ENCODE results near the gene TIMP2. TPM values are rescaled to one million over a fixed set of nuclear protein-coding genes. Genes with fewer than 3 reads are reported as not detected.
A peak's percentile ranks its signal among the peaks of the same experiment; 100 is the strongest.

The TIMP2 gene
- total RNA-seq, 1 experiment from 2014 or later = 62.4 TPM

DNA sequence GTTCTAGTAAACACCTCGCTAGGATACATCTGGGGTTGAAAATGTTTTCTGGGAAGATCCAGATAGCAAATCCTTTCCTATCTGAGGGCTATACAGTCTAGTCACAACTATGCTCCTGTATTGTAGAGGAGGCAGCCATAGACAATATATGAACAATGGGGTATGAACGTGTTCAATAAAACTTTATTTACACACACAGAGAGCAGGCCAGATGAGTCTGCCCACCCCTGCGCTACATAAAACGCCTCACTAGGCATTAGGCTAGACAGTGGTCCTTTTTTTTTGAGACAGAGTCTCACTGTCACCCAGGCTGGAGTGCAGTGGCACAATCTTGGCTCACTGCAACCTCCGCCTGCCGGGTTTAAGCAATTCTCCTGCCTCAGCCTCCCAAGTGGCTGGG is 95.7 kb downstream of the TIMP2 start:
- Histone ChIP-seq H3K27me3 (ENCODE audit: control insufficient read depth, insufficient read depth, low read length) (no peaks in the 10 kb centered on the region), H3K9me3 (ENCODE audit: control insufficient read depth, insufficient read depth, low read depth, low read length) (no peaks in the 10 kb centered on the region), H3K36me3 (ENCODE audit: control insufficient read depth, insufficient read depth, low read length) (peaks cover 22% of the 10 kb centered on the region), H3K4me3 (ENCODE audit: low read depth in 2 of 2, low read length in 2 of 2) (no peak overlapping the region), H3K27ac (ENCODE audit: low read length) (no peak overlapping the region), H3K4me1 (ENCODE audit: control insufficient read depth, insufficient read depth, low read length) (no peaks in the 10 kb centered on the region)
- TF ChIP-seq POLR2AphosphoS5 (IDR thresholded peaks at IDR 0.05; ENCODE audit: low read depth, low read length) (no peak), TCF7L2 (IDR thresholded peaks at IDR 0.05; ENCODE audit: low read depth, low read length) (no peak), SIN3A (IDR thresholded peaks at IDR 0.05; ENCODE audit: borderline replicate concordance, insufficient read depth, low read depth, low read length) (no peak), REST (IDR thresholded peaks at IDR 0.05; ENCODE audit: insufficient read depth in 1 of 2, low read depth in 2 of 2, low read length in 1 of 2) (no peak)
- TF ChIP-seq, protein P1, sequence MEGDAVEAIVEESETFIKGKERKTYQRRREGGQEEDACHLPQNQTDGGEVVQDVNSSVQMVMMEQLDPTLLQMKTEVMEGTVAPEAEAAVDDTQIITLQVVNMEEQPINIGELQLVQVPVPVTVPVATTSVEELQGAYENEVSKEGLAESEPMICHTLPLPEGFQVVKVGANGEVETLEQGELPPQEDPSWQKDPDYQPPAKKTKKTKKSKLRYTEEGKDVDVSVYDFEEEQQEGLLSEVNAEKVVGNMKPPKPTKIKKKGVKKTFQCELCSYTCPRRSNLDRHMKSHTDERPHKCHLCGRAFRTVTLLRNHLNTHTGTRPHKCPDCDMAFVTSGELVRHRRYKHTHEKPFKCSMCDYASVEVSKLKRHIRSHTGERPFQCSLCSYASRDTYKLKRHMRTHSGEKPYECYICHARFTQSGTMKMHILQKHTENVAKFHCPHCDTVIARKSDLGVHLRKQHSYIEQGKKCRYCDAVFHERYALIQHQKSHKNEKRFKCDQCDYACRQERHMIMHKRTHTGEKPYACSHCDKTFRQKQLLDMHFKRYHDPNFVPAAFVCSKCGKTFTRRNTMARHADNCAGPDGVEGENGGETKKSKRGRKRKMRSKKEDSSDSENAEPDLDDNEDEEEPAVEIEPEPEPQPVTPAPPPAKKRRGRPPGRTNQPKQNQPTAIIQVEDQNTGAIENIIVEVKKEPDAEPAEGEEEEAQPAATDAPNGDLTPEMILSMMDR (IDR thresholded peaks at IDR 0.05) = no peak
- POLR2A ChIA-PET = no interaction called here
- in situ Hi-C loops (cut with HindIII; ENCODE audit: low pct_unique_long_range_greater_than_20kb, low sequenced_read_pairs) (loop anchor here (25.0 kb wide), 1 partner anchor 342 kb away; no protein-coding TSS in a partner anchor), intact Hi-C loops (cut with micrococcal nuclease; ENCODE audit: unreplicated experiment) (no loop called here)
- CTCF ChIA-PET = interaction anchor here (0.6 kb wide), 1 partner anchor 37 kb away, joined by 9 read pairs; no protein-coding TSS in a partner anchor
- DNase-seq (ENCODE audit: low read depth, low spot score) (no peak), ATAC-seq (no peak)
- no TSS peak for BruUV-seq (replicated peaks)

GRCh38 chr17:78828470-78829185 is 96.6 kb downstream of the TIMP2 start:
- H3K4me1 ChIP-seq (ENCODE audit: control insufficient read depth, insufficient read depth, low read length) = no peaks in the 10 kb centered on the region
- no peak overlapping the region for H3K27ac ChIP-seq (ENCODE audit: low read length)
- DNase-seq (ENCODE audit: low read depth, low spot score) (no peak), ATAC-seq (peak; percentile 64; the same call in 1 of the 2 replicates)
- in situ Hi-C loops (cut with HindIII; ENCODE audit: low pct_unique_long_range_greater_than_20kb, low sequenced_read_pairs) = loop anchor here (25.0 kb wide), 1 partner anchor 341 kb away; no protein-coding TSS in a partner anchor
- H3K9me3 ChIP-seq (ENCODE audit: control insufficient read depth, insufficient read depth, low read depth, low read length) = no peaks in the 10 kb centered on the region
- H3K36me3 ChIP-seq (ENCODE audit: control insufficient read depth, insufficient read depth, low read length) = peaks cover 23% of the 10 kb centered on the region
- no peak for TF ChIP-seq SIN3A (IDR thresholded peaks at IDR 0.05; ENCODE audit: borderline replicate concordance, insufficient read depth, low read depth, low read length)
- TF ChIP-seq REST (IDR thresholded peaks at IDR 0.05; ENCODE audit: insufficient read depth in 1 of 2, low read depth in 2 of 2, low read length in 1 of 2) = no peak
- TF ChIP-seq POLR2AphosphoS5 (IDR thresholded peaks at IDR 0.05; ENCODE audit: low read depth, low read length) = no peak
- TF ChIP-seq TCF7L2 (IDR thresholded peaks at IDR 0.05; ENCODE audit: low read depth, low read length) = no peak
- TF ChIP-seq, protein P1 (IDR thresholded peaks at IDR 0.05) = no peak
- no TSS peak for BruUV-seq (replicated peaks)
- POLR2A ChIA-PET = no interaction called here
- no peaks in the 10 kb centered on the region for H3K27me3 ChIP-seq (ENCODE audit: control insufficient read depth, insufficient read depth, low read length)
- intact Hi-C loops (cut with micrococcal nuclease; ENCODE audit: unreplicated experiment) = no loop called here
- H3K4me3 ChIP-seq (ENCODE audit: low read depth in 2 of 2, low read length in 2 of 2) = no peak overlapping the region
- CTCF ChIA-PET = no interaction called here
